Calu3 (cell line): ENCODE data around the gene SNRK. TPM values are rescaled to one million over a fixed set of nuclear protein-coding genes. Genes with fewer than 3 reads are reported as not detected.

Experiments used
- BruUV-seq: library from RNA; stranded (reverse); fragments of 400-500 nt; replicated peaks from 2 replicates; lab custom pipeline; 2021; lab: Mats Ljungman, UMichigan
- CTCF ChIA-PET: fragments of 300-600 bp; sonication (Branson Sonifier 250); formaldehyde crosslinking; loops from one replicate; lab custom pipeline; 2022; ENCODE audit warnings: antibody characterized with exemption; lab: Charles Lee
- DNase-seq: peaks from one replicate; pipeline ENCODE4 v3.0.0; 2022
- H3K27ac Mint-ChIP-seq: one replicate; pipeline ENCODE4 v1.8.0; 2022; ENCODE audit warnings: mixed read lengths; ENCODE audit not compliant: unreplicated experiment
- H3K27me3 Mint-ChIP-seq: one replicate; pipeline ENCODE4 v1.8.0; 2022; ENCODE audit warnings: mixed read lengths; ENCODE audit not compliant: unreplicated experiment
- H3K36me3 Mint-ChIP-seq: one replicate; pipeline ENCODE4 v1.8.0; 2022; ENCODE audit warnings: mild to moderate bottlenecking, moderate library complexity, mixed read lengths; ENCODE audit not compliant: insufficient read depth, unreplicated experiment
- H3K4me1 Mint-ChIP-seq: one replicate; pipeline ENCODE4 v1.8.0; 2022; ENCODE audit warnings: mild to moderate bottlenecking, low read depth, mixed read lengths; ENCODE audit not compliant: unreplicated experiment
- H3K4me3 Mint-ChIP-seq: one replicate; pipeline ENCODE4 v1.8.0; 2022; ENCODE audit warnings: mild to moderate bottlenecking, low read depth, moderate library complexity, mixed read lengths; ENCODE audit not compliant: unreplicated experiment
- H3K9me3 Mint-ChIP-seq: one replicate; pipeline ENCODE4 v1.8.0; 2022; ENCODE audit warnings: low read depth, mixed read lengths; ENCODE audit not compliant: unreplicated experiment
- intact Hi-C: fragments of 100-400 bp; cut with micrococcal nuclease; formaldehyde crosslinking; loops from one replicate; pipeline ENCODE4 v1.10.0; 2022; ENCODE audit not compliant: unreplicated experiment
- total RNA-seq: library from RNA; stranded (reverse); gene quantifications from 2 replicates; pipeline ENCODE4 v1.2.3, GENCODE V29; 2022
- TF ChIP-seq, protein P1 (sequence below): fragments of 200-600 bp; IDR thresholded peaks from one replicate; pipeline ENCODE4 v1.8.0; 2022; ENCODE audit warnings: antibody characterized with exemption; ENCODE audit not compliant: unreplicated experiment

SNRK gene
- total RNA-seq, 1 experiment from 2014 or later: 21.0 TPM

GRCh38 chr3:43259626-43260025 lies 26.7 kb upstream of the SNRK start:
- Mint-ChIP-seq H3K27ac (no peak overlapping the region), H3K4me3 (no peak overlapping the region)
- no TSS peak for BruUV-seq

DNA sequence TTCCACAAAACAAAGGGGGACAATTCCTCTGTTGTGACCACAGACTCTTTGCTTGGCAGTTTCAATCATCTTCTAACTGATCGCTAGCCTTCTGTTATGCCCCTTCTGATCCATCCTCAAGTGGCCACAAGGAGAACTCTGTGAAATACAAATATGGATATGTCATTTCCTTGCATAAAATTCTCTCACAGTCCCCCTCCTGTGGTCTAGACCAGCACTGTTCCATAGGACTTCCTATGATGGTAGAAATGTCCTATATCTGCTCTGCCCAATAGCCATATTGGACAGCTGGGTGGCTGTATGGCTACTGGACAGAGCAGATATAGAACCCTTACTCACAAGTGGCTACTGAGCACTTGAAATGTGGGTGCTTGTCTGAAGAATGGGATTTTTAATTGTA lies 25.9 kb upstream of the SNRK start:
- no TSS peak for BruUV-seq

More at GRCh38 chr3:43259626-43260025, 26.7 kb upstream of the SNRK start:
- CTCF ChIA-PET: no interaction called here
- H3K9me3 Mint-ChIP-seq: peaks cover 3% of the 10 kb centered on the region
- DNase-seq: no peak
- no peaks in the 10 kb centered on the region for H3K36me3 Mint-ChIP-seq
- no peaks in the 10 kb centered on the region for H3K4me1 Mint-ChIP-seq
- TF ChIP-seq, protein P1, sequence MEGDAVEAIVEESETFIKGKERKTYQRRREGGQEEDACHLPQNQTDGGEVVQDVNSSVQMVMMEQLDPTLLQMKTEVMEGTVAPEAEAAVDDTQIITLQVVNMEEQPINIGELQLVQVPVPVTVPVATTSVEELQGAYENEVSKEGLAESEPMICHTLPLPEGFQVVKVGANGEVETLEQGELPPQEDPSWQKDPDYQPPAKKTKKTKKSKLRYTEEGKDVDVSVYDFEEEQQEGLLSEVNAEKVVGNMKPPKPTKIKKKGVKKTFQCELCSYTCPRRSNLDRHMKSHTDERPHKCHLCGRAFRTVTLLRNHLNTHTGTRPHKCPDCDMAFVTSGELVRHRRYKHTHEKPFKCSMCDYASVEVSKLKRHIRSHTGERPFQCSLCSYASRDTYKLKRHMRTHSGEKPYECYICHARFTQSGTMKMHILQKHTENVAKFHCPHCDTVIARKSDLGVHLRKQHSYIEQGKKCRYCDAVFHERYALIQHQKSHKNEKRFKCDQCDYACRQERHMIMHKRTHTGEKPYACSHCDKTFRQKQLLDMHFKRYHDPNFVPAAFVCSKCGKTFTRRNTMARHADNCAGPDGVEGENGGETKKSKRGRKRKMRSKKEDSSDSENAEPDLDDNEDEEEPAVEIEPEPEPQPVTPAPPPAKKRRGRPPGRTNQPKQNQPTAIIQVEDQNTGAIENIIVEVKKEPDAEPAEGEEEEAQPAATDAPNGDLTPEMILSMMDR: no peak
- H3K27me3 Mint-ChIP-seq: no peaks in the 10 kb centered on the region
- intact Hi-C loops: no loop called here

DNA sequence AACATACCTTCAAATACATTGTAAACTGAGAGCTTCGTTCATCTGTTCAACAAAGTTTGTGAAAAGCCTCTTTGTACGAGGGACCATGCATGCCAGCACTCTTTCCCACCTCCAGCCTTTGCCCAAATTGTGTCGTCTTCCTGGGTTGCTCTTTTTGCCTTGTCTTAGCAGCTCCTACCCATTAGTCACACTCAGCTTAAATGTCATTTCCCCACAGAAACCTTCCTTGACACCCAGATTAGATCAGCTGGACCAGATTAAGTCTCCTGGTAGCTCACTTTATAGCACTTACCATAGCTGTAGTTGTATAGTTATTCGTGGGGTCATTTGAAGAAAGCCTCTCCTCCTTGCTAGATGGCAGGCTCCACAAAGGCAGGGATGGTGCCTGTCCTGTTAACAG lies 24.1 kb upstream of the SNRK start:
- Mint-ChIP-seq H3K27me3 (no peaks in the 10 kb centered on the region), H3K4me3 (no peak overlapping the region), H3K9me3 (no peaks in the 10 kb centered on the region), H3K4me1 (no peaks in the 10 kb centered on the region), H3K36me3 (no peaks in the 10 kb centered on the region), H3K27ac (no peak overlapping the region)
- intact Hi-C loops: no loop called here
- DNase-seq: no peak
- CTCF ChIA-PET: no interaction called here
- no TSS peak for BruUV-seq
- TF ChIP-seq, protein P1: no peak

More for the DNA sequence above, 25.9 kb upstream of the SNRK start:
- CTCF ChIA-PET: no interaction called here
- Mint-ChIP-seq H3K36me3 (no peaks in the 10 kb centered on the region), H3K27me3 (no peaks in the 10 kb centered on the region), H3K9me3 (peaks cover 3% of the 10 kb centered on the region), H3K4me1 (no peaks in the 10 kb centered on the region), H3K4me3 (no peak overlapping the region), H3K27ac (no peak overlapping the region)
- DNase-seq: no peak
- TF ChIP-seq, protein P1: no peak
- intact Hi-C loops: no loop called here

DNA sequence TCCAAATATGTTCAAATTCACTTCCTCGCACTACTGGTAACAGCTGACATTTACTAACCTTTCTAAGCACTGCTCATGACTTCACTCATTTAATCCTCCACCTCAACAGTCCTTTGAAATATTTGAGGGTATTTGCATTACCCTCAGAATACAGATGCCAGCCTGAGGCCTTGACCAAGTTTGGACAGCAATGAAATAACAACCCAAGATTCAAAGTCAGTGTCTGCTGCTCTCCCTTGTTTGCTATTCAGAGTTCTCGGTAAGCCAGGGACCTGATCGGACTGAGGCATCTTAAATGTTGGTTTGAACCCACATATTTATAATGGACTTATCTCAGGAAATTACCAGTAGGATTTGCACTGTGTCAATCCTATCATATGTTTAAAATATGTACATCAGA lies 19.9 kb upstream of the SNRK start:
- TF ChIP-seq, protein P1: no peak
- H3K27ac Mint-ChIP-seq: no peak overlapping the region
- H3K27me3 Mint-ChIP-seq: no peaks in the 10 kb centered on the region
- no peaks in the 10 kb centered on the region for H3K36me3 Mint-ChIP-seq
- no peaks in the 10 kb centered on the region for H3K4me1 Mint-ChIP-seq
- peaks cover 2% of the 10 kb centered on the region for H3K9me3 Mint-ChIP-seq
- CTCF ChIA-PET: no interaction called here
- DNase-seq: no peak
- intact Hi-C loops: no loop called here
- no TSS peak for BruUV-seq
- H3K4me3 Mint-ChIP-seq: no peak overlapping the region
